ENCODE data around the gene ZNF664.

Gene ZNF664

DNA sequence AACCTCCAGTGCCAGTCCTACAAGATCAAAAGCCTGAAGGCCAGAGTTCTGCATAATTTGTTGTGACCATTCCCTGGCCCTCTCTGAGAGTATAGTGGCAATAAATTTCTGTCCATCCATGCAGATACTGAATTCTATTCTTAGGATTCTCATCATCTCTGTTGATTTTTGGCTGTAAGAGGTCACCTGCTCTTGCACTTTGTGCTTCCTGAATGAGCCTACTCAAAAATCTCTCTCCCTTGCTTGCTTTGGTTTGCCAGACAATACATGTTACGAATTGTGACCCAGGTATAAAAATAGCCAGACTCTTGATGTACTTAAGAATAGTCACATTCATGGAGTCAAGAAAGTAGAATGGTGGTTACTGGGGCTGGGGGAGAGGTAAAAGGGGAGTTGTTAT lies 16.7 kb downstream of the ZNF664 start:
- no peak for DNase-seq

DNA sequence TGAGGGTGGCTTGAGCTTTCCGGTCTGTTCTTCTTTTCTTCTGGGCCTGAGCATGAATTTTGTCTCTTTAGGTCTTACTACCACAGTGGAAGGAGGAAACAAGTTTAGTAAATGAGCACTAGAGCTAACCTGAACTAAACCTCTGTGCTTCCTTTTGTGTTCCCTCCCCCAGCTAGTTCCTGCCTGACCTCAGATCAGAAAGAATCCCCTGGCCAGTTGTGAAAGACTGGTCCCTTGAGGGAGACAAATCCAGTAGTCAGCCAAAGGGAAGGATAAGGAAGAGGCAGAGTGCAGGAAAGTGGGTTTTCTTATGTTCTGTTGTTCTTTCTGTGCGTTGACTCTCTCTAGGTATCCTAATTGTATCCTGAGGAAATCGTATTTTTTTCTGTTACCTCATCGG lies 17.5 kb downstream of the ZNF664 start:
- no peak for DNase-seq

DNA sequence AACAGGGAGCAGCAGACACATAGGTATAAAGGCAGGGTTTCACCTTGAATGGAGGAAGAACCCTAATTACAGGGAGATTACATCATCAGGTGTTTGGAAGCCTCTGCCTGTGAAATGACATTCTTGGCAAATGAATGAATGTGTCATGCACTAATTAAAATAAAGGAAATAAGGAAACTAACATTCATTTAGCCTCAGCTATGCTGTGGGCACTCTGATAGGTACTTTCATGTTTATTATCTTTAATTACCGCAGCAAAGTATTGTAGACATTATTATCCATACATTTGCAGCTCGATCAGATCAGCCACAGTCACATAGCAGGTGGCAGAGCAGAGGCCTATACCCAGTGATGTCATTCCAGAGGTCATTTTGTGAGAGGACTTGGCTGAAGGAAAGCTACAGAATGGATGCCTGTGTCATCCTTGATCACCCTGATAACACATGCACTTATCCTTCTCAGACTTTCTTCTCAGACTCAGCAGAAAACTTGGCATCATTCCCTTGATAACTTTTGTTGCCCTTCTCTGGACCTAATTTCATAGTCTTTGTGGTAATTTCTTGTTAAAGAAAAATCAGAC lies 18.4 kb downstream of the ZNF664 start:
- no peak for DNase-seq

DNA sequence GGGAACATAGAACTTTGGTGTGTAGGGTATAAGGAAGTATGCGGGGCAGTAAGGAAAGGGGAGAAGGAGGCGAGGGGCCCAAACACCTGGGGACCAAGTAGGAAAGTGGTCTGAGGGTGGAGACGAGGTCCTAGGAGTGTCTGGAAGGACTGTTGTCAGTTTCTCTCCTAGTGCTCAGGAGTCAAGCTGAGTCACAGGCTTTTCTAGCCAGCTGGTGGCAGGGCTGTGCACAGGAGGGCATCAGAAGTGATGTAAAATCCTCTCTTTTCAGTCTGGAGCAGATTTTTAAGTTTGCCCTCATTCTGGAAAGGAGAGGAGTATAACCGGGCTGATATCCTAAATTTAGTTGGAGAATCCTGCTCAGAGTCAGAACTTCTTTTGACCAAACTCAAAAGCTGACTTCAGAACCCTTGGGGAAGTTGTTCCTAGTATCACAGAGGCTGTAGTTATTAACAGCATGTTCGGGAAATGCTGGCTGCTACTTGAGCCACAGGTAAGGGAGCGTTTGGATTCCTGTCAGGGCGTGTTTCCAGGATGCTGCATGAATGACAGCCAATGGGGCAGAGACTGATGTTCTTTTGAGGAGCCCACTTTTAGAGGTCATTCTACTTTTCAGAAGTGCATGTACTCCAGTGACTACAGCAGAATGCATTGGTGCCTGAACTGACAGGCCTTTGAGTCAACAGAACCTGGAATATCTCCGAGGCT lies 19.3 kb downstream of the ZNF664 start:
- DNase-seq, result no peak

DNA sequence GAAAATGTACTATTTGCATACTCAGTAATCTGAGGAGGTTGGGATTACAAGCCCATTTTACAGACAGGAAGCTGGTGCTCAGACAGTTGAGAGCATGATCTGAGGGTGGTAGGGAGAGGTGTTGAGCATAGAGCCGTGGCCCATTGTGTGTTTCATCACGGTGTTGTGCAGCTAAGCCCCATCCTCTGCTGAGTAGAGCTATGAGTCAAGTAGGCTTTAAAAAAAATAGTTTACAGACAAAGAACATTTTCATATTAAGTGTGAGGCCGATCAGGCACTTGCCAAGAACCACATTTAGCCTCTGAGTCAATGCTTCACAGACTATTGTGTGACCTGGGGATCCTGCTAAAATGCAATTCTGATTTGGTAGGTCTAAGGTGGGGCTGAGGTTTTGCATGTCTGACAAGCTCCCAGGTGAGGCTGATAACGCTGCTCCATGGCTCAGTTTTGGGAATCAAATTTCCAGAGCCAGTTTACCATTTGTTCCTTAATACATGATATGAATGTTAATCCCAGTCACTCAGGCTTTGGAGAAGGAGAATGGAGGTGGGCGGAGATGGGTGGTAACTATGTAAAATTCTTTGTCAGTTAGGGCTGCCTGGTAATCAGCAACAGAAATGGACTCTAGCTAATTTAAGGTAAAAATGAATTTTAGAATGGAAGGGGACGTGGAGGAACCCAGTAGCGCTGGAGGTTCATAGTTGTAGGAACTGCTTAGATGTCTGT lies 22.2 kb downstream of the ZNF664 start:
- no peak for DNase-seq

DNA sequence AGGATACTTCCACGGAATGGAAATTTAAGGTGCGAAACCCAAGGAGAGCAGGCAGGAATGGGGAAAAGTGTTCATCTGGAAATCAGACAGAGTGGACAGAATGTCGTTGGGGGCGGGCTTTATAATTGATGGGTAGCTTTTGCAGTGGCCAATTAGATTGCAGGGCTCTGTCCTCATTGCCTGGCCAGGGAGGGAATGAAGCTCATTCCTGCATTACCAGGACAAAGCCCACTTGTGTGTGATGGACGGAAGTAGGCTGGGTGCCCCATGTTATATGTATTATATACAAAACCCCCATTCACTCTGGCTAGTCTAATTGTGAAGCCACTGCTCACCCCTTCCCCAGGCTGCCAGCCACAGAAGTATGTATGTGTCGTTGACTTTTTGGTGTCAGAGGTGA lies 23.6 kb downstream of the ZNF664 start:
- no peak for DNase-seq

DNA sequence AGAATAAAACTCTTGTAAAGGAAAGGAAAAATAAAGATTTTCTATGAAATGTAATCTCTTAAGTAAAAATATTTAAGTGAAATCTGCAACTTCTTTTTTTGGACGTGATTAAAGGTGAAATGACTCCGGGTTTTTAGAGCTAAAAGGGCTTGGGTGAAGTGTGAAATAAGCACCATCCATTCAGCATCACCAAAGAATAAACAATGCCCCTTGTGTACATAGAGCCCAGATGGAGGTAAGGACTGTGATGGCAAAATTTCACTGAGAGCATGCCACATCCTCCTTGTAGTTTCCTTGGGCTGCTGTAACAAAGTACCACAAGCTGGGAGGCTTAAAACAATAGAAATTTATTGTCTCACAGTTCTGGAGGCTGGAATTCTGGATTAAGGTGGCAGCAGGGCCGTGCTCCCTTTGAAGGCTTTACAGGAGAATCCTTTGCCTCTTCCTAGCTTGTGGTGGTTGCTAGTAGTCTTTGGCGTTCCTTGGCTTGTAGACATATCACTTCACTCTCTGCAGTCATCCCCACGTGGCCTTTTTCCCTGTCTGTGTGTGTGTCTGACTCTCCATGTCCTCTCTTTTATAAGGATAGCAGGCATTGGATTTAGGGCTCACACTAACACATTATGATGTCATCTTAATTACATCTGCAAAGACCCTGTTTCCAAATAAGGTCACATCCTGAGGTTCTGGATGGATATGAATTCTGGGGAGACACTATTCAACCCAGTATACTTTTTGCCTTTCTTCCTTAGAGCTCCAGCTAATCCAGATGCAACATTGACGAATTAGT lies 24.2 kb downstream of the ZNF664 start:
- no peak for DNase-seq

DNA sequence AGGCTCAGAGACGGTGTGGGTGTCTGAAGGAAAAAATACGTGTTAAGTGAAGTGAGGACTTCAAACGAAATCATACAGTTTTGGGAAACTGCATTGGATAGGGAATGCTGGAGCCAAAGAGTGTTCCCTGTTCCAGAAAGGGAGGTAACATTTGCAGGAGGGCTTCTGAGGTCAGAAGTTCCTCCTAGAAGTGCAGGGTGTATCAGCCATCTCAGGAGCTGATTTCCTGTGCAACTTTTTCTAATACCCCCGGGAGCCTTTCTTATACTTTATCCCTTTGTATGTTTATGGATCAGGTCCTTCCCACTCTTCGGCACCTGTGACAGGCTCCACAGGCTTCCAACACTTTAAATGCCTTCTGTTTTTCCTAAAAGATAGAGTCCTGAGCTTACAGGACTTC lies 24.9 kb downstream of the ZNF664 start:
- DNase-seq, result no peak

DNA sequence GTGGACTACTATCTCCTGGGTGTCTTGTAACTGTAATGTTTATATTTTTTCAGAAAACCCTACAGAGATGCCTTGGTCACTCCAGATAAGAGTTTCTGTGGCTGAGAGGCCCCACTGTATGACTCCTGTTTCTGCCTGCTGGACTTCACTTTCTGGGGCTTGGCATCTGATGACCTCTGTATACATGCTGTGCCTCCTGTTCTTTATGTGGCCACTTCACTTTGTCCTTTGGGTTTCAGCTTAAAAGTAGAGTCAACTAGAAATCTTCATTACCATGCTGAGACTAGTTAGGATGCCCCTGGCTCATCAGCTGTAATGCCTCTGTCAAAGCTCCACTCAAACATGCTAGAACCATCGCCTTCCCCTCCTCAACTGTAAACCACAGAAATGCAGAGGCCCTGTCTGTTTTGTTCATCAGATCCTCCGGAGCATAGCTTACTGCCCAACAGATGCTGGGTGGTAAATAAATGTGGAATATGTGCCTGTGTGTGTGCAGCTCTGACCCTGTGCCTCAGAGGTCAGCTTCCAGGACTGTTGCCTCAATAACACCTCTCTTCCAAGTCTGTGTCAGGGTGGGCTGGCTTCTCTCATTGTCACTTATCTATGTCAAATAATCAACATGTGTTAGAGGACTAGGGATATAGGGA lies 25.5 kb downstream of the ZNF664 start:
- DNase-seq, result no peak

DNA sequence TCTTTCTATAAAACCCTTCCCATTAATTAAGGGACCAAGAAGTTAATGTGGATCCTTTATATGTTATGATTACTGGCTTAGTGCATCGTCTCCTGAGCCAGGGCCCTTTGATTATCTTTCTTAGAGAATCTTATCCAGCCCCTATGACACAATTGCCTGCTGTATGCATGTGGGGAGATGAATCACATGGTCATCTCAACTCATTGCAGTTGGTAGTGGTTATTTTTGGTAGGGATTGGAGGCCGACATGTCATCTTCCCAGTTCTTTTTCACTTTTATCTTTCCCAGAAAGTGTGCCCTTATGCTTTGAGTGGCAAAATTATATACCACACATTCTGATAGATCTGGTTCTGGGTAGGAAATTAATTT lies 26.0 kb downstream of the ZNF664 start:
- no peak for DNase-seq

DNA sequence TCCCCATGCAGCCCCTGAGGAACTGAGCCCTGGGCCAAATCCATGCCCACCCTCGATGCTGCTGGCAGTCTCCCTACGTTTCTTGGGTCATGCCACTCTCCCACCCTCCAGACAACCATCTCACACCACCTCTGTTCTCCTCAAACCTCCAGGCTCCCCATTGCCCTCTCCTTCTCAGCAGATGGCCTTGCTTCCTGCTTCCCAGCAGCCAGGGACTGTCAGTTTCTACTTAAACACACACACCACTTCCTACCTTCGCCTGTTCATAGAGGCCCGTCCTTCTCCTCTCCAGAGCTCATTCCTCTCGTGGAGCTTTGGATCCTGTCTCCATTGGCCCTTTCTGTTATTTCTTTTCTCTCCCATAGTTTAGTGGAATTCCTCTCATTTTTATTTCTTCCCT lies 27.1 kb downstream of the ZNF664 start:
- no peak for DNase-seq

DNA sequence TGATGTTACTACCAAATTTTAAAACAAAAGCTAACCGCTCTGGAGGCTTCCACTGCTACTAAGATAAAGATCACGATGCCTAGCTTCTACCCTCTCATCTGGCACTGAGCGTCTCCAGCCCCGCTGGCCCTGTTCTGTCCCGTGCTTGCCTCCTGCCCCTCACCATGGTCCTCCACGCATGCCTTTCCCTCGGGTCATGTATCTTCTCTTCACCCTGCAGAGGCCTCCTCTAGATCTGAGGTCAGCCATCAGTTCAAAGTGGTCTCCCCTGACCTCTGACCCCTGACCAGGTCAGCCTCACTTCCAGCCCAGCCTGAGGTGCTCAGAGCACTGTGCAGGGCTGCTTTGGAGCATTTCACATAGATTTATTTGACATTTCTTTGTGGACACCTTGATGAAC lies 28.3 kb downstream of the ZNF664 start:
- no peak for DNase-seq

DNA sequence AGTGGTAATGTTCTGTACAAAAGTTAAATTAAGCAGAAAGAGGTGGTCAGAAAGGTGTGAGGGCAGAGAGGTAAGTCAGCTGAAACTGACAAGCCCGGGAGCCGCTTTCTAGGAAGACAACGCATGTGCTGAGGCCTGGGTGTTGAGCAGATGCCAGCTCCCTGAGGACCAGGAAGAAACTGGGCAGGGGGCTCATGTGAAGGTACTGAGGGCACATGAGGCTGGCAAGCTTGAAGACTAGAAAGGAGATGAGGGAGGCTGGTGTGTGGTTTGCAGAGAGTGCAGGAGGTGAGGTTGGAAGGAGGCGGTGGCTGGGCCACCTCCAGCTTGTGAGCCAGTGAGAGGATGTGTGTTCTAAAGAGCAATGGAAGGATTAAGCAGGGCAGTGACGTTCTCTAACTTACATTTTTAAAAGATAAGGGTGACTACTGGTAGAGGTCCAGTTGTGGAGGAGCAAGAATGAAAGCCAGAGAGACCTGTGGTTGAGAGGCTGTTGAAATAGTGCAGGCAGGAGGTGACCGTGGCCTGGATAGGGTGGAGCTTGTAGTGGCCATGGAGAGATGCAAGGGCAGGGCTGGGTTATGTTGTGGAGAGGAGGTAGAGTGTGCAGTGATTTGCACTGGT lies 29.1 kb downstream of the ZNF664 start:
- no peak for DNase-seq

DNA sequence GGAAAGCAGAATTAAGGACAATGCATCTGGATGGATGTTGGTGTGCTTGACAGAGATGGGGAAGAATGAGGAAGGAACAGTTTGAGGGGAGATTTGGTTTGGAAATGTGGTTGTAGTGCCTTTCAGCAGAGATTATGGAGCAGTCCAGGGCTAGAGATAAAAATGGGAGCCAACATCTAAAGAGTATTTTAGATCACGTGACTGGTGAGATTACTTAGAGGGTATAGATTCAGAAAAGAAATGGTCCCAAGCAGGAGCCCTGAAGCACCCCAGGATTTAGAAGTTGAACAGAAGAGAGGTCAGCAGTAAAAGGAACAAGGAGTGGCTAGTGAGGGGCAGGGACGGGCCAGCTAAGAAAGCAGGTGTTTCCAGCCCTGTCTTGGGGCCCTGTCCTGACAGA lies 29.6 kb downstream of the ZNF664 start:
- no peak for DNase-seq

DNA sequence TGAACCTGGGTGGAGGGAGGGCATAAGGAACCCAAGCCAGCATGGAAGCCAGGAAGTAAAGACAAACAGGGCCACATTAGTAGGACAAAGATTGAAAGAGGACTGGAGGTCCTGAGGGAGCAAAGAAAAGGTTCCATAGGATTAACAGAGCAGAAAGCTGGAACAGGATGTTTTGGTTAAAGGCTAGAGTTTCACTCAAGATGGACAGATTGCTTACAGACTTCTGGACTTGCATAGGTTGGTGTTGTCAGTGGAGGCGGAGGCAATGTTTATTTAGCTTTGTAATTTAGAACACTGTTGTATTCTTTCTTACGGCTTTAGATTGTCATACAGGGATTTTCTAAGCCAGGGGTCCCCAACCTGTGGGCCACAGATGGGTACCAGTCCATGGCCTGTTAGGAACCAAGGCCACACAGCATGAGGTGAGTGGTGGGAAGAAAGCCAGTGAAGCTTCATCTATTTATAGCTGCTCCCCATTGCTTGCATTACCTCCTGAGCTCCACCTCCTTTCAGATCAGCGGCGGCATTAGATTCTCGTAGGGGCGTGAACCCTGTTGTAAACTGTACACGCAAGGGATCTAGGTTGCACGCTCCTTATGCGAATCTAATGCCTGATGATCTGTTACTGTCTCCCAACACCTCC lies 31.3 kb downstream of the ZNF664 start:
- DNase-seq, result no peak

DNA sequence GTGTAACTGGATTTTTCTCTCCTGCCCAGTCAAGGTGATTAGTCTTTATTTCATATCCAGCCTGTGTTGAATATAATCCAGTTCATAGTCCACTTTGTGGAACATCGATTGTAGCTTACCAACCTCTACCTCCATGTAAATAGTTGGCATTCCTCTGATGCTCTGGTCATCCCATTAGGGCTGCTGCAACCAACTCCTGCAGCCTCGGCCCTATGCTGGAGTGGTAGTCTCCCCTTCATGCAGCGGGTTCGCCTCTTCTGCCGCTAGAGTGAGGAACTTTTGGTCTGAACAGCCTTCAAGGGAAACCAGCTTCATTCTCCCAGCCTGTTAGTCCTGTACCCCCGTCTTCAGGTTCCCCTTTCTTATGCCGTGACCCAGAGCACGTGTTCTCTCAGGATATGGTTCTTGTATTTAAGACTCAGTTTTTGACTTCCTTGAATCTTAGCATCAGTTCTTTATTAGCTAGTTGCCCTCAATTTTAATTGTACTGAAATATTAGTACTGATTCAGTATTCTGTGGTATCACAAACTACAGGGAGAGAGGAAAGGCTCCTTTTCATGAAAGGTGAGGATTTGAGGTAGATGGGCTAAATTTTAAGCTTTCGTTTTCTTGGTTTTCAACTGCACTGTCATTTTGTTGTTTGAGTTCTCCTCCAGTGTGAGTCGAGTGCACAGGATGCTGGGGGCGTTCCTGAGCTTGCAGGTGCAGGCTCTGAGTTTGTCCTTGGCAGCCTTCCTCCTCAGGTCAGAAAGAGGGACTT lies 33.2 kb downstream of the ZNF664 start:
- DNase-seq, result no peak

DNA sequence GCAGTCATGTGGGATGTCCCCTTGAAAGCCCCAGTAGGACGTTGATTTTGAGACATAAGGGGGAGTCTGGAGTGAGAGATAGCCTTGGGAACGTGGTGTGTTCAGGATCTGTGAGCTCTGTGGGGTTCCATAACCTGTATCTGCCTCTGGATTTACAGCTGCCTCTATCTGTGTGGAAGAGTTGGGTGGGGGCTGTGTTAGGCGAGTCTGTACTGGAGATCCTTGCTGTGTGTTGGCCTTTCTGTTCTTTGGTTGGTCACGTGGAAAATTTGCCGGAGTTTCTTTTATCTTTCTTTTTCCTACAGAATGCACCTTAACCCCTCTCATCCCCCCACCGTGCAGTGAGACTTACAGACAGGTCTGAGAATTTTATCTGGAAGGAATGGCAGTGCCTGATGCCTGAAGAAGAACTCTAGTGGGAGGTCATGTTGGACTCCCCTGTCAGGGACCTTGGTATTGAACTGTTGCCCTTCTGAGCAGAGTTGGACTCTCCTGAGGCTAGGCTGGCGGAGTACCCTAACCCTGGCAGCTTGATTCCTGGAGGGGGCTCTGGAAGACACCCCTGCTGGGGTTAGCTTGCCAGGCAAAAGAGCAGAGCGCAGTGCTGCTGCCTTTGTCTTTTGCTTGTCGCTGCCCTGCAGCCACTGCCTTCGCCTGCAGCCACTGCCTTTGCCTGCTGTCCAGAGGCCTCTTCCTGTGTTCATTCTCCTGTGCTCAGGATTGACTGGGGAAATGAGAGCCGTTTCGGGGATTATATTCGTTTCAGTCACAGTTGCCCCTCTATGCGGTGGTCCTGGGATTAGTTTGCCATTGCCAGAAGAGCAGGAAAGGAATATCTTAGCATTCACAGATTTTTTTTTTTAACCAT lies 34.1 kb downstream of the ZNF664 start:
- DNase-seq, result no peak

DNA sequence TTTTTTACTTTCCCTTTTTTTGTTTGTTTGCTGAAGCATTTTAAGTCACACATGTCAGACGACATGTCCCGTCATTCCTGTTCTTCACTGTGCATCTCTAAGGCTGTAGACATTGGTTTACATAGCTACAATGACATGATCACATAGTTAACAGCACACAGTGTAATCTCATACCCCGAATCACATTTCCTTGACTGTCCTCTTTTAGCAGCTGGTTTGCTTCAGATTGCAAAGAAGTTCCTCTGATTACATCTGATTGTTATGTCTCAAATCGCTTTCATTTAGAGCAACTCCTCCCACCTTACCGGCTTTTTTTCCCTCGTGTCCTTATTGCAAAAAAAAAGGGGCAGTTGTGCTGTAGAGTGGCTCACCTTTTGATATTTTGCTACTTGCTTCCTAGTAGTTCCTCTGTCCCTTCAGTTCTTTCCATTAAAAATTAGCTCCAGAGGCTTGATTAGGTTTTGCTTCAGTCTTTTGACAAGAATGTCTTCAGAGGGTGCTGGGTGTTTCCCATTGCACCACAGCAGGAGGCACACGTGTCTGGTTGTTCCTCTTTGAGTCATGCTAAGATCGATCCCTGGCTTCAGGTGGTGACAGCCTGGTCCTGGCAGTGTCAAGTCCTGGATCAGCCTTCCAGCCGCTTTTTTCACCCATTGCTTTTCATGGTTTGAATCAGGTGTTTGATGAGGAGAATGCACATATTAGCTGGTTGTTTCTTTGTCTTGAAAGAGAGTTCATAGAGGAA lies 35.0 kb downstream of the ZNF664 start:
- no peak for DNase-seq

DNA sequence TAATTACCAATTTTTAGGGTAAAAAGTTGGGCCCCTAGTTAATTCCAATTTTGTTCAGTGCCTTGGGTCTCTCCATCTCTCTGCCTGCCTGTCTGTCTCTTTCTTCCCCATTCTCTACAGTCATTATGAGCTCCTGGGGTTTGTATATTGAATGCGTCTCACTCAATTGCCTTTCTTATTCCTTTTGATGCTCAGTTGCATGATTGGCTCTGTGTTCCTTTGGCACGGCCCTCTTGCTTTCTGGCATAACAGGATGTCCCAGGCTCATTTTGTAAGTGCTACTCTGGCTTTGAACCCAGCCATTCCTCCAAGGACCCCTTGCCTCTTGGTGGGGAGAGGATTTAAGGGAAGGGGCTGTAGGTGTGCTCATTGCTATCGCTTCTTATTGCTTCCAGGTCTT lies 35.6 kb downstream of the ZNF664 start:
- DNase-seq, result no peak

All from right kidney (tissue), 1 donor.